HG03060 (cell line): ENCODE measurements around the gene HSPA8.
"Not testable (repeated sequence)": the region's sequence is repeated elsewhere in the genome, so short reads cannot be mapped to it uniquely, and the experiment has no call there.

Source experiments
- ATAC-seq: cut with Tn5 transposase; IDR thresholded peaks from one replicate; pipeline ENCODE4 v1.9.1; 2021; ENCODE audit warnings: low read depth, moderate number of reproducible peaks; ENCODE audit not compliant: unreplicated experiment

HSPA8 gene

GRCh38 chr11:123072762-123073161 is 10.8 kb upstream of the HSPA8 start:
- ATAC-seq: no peak

DNA sequence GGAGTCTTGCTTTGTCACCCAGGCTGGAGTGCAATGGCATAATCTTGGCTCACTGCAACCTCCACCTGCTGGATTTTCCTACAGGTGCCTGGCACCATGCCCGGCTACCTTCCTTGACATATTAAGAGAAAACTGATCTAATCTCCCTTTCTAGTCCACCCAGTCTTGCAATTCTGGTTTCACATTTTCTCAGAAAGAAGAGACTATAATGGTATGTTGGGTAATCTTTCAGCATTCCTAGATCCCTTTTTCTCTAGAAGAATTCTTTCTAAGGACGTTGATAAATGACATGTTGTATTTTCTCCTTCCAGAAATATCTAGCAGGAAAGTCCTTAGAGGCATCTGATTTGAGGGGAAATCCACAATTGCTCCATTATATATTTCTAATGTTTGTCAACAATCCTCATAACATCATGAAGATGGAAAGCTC is 10.4 kb upstream of the HSPA8 start:
- no peak for ATAC-seq

DNA sequence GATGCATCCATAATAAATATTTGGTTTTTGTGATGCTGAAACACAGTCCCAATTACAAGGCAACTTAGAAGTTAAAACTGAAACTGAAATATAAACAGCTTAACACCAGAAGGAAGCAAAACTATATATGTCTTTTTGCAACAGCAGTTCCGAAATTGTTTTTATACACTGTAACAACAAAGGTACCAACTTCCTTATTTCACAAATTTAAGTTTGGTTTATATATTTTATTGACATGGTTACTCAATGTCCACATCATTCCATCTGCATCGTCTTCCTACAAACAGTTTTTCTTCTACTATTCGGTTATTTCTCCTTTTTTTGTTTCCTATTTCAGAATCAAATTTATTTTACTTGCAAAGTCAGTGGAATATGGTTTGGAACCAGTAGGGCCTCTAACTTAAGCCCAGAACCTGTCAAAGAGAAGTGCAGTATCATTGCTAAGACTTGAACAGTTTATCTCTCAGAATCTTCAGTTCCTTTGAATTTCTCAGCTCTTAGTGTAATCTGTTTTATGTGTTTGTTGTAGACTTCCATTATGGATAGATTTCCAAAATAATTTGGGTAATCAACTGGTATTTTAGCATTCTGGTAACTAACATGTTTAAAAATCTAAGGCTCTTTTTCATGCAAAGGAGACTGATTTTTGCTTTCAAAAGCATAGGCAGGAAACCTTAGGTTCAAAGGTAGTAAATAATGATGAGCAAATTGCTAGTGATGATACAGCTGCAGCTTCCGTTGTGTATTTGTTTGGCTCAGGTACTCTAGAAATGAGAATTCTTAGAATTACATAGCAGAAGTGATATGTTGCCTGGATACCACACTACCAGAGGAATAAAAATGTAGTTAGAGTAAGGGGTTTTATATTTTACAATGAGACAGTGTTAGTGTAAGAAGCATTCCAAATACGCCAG is 8.2 kb upstream of the HSPA8 start:
- ATAC-seq: peak; percentile 40

GRCh38 chr11:123065621-123066020 is 3.7 kb upstream of the HSPA8 start:
- no peak for ATAC-seq

DNA sequence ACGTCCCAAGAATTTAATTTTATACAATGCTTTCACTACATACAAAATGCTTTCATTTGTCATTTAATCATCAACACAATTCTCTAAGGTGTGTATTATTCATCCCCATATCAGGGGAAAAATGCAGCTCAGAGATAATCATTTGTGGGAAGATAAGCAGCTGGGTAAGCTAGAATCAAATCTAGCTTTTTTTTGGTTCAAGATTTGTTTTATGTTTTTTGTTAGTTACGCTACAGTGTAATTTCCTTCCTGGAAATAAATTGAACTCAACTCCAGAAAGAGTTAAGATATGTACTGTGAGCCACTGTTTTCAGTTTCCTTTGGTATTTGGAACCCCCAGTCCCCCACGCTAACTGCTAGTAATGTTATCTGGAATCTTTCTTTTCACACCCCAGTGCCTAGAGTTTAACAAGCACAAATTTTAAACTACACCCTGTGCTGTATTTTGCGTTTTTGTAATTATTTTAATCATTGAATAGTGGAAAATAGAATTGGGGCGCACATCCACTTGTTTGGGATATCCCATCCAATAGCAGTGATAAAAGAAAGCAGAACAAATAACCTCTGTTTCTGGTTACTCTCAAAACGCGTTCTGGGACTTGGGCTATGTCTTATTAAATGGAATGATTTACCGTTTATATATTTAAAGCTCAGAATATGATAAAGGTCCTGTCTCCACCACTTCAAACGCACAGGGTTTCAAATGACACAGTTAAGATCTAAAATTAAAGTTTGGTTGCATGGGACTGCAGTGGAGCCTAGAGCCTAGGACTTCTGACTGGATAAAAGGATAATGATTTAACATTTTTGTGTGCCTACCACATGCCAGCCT is 2.1 kb upstream of the HSPA8 start:
- ATAC-seq: no peak

DNA sequence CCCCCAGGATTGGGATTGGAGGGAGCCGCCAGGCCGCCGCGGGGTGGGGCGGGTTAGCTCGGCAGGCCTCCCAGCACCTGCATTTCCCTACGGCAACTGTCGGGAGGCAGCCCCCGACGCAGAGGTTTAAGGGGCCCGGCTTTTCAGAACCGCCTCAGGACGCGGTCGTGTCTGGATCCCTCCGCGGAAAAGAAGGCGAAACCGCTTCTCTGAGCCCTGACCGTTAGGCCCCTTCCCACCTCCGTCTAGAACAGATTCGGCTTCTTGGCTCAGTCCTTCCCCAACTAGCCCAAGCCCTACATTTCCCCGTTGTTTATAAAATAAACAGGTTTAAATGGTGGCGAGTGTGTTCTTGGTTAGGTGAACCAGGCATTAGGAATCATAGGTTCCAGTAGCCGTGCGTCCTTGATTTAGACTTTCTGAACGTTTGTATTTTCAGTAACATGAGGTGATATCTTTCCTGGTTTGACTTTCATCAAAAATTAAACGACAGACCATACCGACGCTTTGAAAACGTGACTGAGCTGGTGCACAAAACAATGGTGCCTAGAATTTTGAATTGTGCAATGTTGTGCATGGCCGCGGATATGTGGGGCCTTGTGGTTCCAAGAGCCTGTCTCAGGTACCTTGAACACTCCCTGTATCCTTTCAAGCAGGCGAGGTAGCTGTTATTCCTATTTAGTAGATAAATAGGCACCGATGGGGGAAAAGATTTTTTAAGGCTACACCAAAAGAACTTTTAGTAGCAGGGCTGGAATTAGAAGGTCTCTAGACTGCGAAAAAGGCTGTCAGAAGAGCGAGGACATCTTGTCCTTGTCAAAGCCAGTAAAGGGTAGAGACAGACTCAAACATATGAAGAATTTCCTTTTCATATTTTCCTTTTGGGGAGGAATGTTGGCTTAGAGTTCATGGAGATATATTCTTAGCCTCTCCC is 1.2 kb upstream of the HSPA8 start:
- no peak for ATAC-seq

- peak; percentile 67 for ATAC-seq
Measured at GRCh38 chr11:123062158-123062891, 389 bp upstream of the HSPA8 start.

GRCh38 chr11:123060277-123061000 is 1.5 kb downstream of the HSPA8 start:
- ATAC-seq: no peak

GRCh38 chr11:123059041-123059920 is 2.7 kb downstream of the HSPA8 start:
- ATAC-seq: not testable (repeated sequence)

GRCh38 chr11:123057661-123058305 is 4.2 kb downstream of the HSPA8 start:
- no peak for ATAC-seq

- no peak for ATAC-seq
Measured at GRCh38 chr11:123056835-123057491, 5.0 kb downstream of the HSPA8 start.

DNA sequence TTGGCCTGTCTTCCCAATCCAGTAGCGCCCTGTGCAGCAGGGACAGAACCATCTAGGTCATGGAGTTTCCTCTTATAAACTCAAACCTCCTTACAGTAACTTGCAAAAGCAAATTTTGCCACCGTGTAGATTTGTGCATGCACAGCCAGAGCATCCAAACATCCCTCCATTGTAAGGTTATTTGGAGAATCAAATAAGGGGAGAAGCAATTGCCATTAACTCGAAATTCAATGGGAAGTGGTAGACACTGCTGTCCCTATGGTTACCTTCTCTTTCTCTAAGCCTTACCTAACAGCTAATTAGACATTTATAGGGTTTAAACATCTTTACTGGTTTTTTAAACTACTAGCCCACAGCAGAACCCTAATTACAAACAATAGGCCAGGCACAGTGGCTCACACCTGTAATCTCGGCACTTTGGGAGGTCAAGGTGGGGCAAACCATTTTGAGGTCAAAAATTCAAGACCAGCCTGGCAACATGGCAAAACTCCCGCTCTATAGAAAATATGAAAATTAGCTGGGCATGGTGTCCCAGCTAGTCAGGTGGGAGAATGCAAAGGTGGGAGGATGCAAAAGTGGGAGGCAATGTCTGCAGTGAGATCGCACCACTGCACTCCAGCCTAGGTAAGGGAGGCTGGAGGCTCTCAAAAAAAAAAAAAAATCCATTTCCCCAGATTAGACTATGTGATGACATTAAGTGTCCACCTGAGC is 6.6 kb downstream of the HSPA8 start:
- ATAC-seq: no peak

GRCh38 chr11:123054301-123055065 is 7.5 kb downstream of the HSPA8 start:
- ATAC-seq: no peak

GRCh38 chr11:123052901-123053721 is 8.8 kb downstream of the HSPA8 start:
- no peak for ATAC-seq

- ATAC-seq: no peak
Measured at GRCh38 chr11:123051634-123052033, 10.3 kb downstream of the HSPA8 start.
